Activated T-cell treated with anti-CD3 and anti-CD28 coated beads, Interleukin-2, amount 50 U/mL, for 1 hour (primary cell): ENCODE measurements around the gene KCNJ4.

ENCODE experiments used
- DNase-seq: peaks from one replicate; pipeline ENCODE4 v3.0.0-alpha.2; 2020

The KCNJ4 gene

GRCh38 chr22:38455076-38455529, at the start of gene KCNJ4:
Gene KCNJ4, minus strand, starts transcription at chr22:38455199. Its CDS starts 27,067 bp downstream, at chr22:38428132.
- no peak for DNase-seq

GRCh38 chr22:38503021-38503420, 48.0 kb upstream of the KCNJ4 start:
- no peak for DNase-seq

- no peak for DNase-seq
Measured at GRCh38 chr22:38501797-38502672, 47.0 kb upstream of the KCNJ4 start.

- no peak for DNase-seq
Measured at GRCh38 chr22:38497869-38498268, 42.9 kb upstream of the KCNJ4 start.

GRCh38 chr22:38494939-38495338, 39.9 kb upstream of the KCNJ4 start:
- no peak for DNase-seq

- no peak for DNase-seq
Measured at GRCh38 chr22:38494498-38494897, 39.5 kb upstream of the KCNJ4 start.

GRCh38 chr22:38491707-38492348, 36.8 kb upstream of the KCNJ4 start:
- no peak for DNase-seq

GRCh38 chr22:38490915-38491314, 35.9 kb upstream of the KCNJ4 start:
- no peak for DNase-seq

- DNase-seq = no peak
Measured at GRCh38 chr22:38490475-38490874, 35.5 kb upstream of the KCNJ4 start.

GRCh38 chr22:38489561-38490145, 34.7 kb upstream of the KCNJ4 start:
- no peak for DNase-seq

- DNase-seq = no peak
Measured at GRCh38 chr22:38489142-38489541, 34.1 kb upstream of the KCNJ4 start.

- DNase-seq = no peak
Measured at GRCh38 chr22:38487946-38488345, 32.9 kb upstream of the KCNJ4 start.

GRCh38 chr22:38485783-38486182, 30.8 kb upstream of the KCNJ4 start:
- no peak for DNase-seq

GRCh38 chr22:38484244-38484643, 29.2 kb upstream of the KCNJ4 start:
- no peak for DNase-seq

- DNase-seq = no peak
Measured at GRCh38 chr22:38482662-38483308, 27.8 kb upstream of the KCNJ4 start.

- no peak for DNase-seq
Measured at GRCh38 chr22:38481871-38482332, 26.9 kb upstream of the KCNJ4 start.

- DNase-seq = no peak
Measured at GRCh38 chr22:38481162-38481870, 26.3 kb upstream of the KCNJ4 start.

GRCh38 chr22:38479096-38479837, 24.3 kb upstream of the KCNJ4 start:
- no peak for DNase-seq

- no peak for DNase-seq
Measured at GRCh38 chr22:38477585-38477984, 22.6 kb upstream of the KCNJ4 start.

- no peak for DNase-seq
Measured at GRCh38 chr22:38474003-38474607, 19.1 kb upstream of the KCNJ4 start.

GRCh38 chr22:38471237-38471636, 16.2 kb upstream of the KCNJ4 start:
- no peak for DNase-seq
